Ishikawa (cell line): ENCODE results near the gene SCAANT1.

Source experiments
- CEBPB ChIP-seq: IDR thresholded peaks from 2 replicates; pipeline ENCODE4 v1.6.1; 2012
- CREB1 ChIP-seq: IDR thresholded peaks from 2 replicates; pipeline ENCODE4 v1.6.1; 2012; ENCODE audit warnings: low read depth
- EGR1 ChIP-seq: IDR thresholded peaks from 2 replicates; pipeline ENCODE4 v1.6.1; 2012
- EP300 ChIP-seq: IDR thresholded peaks from 2 replicates; pipeline ENCODE4 v1.6.1; 2012; ENCODE audit warnings: borderline replicate concordance
- FOXM1 ChIP-seq: IDR thresholded peaks from 2 replicates; pipeline ENCODE4 v1.6.1; 2012; ENCODE audit warnings: low read depth, borderline replicate concordance
- MAX ChIP-seq: IDR thresholded peaks from 2 replicates; pipeline ENCODE4 v1.6.1; 2012
- NFIC ChIP-seq: IDR thresholded peaks from 2 replicates; pipeline ENCODE4 v1.6.1; 2012
- RAD21 ChIP-seq: IDR thresholded peaks from 2 replicates; pipeline ENCODE4 v1.6.1; 2012; ENCODE audit warnings: low read depth
- REST ChIP-seq: IDR thresholded peaks from 2 replicates; pipeline ENCODE4 v1.6.1; 2012; ENCODE audit warnings: low read depth, mild to moderate bottlenecking
- TAF1 ChIP-seq: IDR thresholded peaks from 2 replicates; pipeline ENCODE4 v1.6.1; 2012; ENCODE audit warnings: low read depth, mild to moderate bottlenecking
- TCF12 ChIP-seq: IDR thresholded peaks from 2 replicates; pipeline ENCODE4 v1.6.1; 2012; ENCODE audit warnings: low read depth
- TEAD4 ChIP-seq: IDR thresholded peaks from 2 replicates; pipeline ENCODE4 v1.6.1; 2012
- USF1 ChIP-seq: IDR thresholded peaks from 2 replicates; pipeline ENCODE4 v1.6.1; 2012
- YY1 ChIP-seq: IDR thresholded peaks from 2 replicates; pipeline ENCODE4 v1.6.1; 2012; ENCODE audit warnings: low read depth
- ZBTB7A ChIP-seq: IDR thresholded peaks from 2 replicates; pipeline ENCODE4 v1.6.1; 2012; ENCODE audit warnings: low read depth

Gene SCAANT1

GRCh38 chr3:63895422-63896189 lies 16.6 kb downstream of the SCAANT1 start:
- TF ChIP-seq RAD21 (no peak), EGR1 (no peak), ZBTB7A (no peak), TAF1 (no peak), MAX (no peak), EP300 (no peak), USF1 (no peak), YY1 (no peak), FOXM1 (no peak), NFIC (no peak), CEBPB (no peak), TCF12 (no peak), TEAD4 (no peak), CREB1 (no peak), REST (no peak)

DNA sequence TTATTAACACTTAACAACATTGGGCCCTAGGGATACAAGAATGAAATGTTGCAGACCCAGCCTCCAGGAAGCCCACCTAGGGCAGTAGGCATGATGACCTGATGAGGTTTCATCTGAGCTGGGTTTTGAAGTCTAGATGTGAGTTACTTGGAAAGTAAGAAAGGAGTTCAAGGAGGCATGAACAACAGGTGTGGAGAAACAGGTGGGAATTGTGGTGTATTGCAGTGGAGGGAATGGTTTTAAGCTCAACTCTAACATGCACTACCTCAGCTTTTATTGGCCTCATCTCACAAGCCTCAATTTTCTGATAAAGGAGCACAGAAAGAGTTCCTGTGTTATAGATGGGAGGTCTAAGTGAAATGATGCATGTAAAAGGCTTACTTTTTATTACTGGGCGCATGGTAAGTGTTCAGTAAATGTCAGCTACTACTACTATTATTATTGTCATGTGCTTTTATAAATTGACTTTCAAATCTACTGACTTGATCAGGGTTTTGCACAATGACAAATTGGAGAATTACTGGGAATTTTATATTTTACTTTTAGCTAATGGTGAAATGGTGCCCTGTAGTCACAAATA lies 19.3 kb downstream of the SCAANT1 start:
- TF ChIP-seq RAD21 (no peak), REST (no peak)

- TF ChIP-seq NFIC (no peak), ZBTB7A (no peak), FOXM1 (no peak), EGR1 (no peak), CREB1 (no peak), RAD21 (no peak), REST (no peak), TAF1 (no peak), YY1 (no peak), TCF12 (no peak), MAX (no peak), TEAD4 (no peak)
These were observed 20.7 kb downstream of the SCAANT1 start for GRCh38 chr3:63891518-63891917.

DNA sequence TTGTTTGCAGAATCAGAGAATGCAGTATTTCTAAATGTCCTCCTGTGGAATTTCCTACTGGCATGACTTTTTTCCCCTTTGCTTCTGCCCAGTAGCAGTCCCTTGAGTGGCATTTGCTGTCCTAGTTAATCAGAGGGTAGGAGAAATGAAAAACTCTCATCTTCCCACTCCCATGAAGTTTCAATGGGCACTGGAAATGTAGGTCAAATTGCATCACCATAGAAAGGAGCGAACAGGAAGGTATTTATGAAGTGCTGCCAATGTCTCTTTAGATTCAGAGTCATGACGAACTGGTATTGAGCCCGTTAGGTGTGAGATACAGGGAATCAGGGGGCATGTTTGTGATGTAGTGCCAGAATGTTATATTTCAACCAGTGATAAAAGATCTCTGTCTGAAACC lies 25.3 kb downstream of the SCAANT1 start:
- TF ChIP-seq YY1: no peak
- no peak for TF ChIP-seq USF1
- no peak for TF ChIP-seq EP300

- TF ChIP-seq EGR1: no peak
- no peak for TF ChIP-seq FOXM1
- no peak for TF ChIP-seq YY1
These were observed 31.5 kb downstream of the SCAANT1 start for GRCh38 chr3:63880653-63881052.
